Embryonic facial prominence (tissue), 1 donor: ENCODE results near the gene ACTL8.

ENCODE experiments used
- DNase-seq: peaks from one replicate; pipeline ENCODE4 v3.0.0-alpha.2; 2016; ENCODE audit errors: extremely low spot score

ACTL8 gene, protein sequence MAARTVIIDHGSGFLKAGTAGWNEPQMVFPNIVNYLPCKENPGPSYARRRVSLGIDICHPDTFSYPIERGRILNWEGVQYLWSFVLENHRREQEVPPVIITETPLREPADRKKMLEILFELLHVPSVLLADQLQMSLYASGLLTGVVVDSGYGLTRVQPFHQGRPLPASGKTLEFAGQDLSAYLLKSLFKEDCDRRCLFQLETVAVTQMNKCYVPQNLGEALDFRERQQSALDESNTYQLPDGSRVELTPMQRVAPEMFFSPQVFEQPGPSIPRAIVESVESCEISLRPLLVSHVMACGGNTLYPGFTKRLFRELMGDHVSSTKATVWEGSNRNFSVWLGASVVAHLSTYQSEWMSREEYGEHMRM

DNA sequence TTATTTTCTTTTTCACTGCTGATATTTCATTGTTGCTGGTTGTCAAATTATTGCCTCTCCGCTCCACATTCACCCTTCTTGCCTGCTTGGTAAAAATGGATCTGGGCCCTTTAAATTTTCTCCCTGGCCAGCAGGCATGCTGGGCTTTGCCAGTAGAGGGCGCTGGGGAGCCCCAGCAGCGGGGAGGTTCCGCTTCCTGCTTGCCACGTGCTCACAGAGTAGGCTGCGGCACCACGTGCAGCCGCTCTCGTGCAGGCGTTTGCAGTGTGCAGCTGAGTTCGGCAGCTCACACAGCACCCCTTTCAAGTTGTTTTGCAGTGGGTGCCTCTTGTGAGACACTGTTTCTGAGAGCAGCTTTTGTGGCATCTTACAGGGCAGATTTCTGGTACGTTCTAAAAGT is at the start of gene ACTL8:
ACTL8 (plus strand) TSS at position 214 of the 400 bp plus-strand sequence. CDS start 67,676 bp downstream, outside the sequence.
- DNase-seq: no peak

DNA sequence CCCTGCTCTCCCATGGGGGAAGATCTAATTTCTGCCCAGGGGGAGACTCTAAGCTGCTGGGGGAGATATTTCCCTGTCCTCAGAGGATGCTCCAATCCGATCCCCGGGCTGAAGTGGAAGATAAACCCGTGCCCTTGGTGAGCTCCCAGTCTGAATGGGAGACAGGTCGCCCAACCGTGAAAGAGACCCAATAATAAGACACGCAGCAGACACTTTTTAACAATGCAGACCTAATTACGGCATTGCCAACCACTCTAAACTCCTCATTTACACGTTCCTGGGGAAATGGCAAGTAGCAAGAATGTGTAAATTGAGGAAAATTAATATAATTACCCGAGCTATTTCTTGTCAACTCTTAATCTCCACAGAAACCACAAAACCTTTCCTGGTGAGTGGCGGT is 48.7 kb upstream of the ACTL8 start:
- DNase-seq: no peak

DNA sequence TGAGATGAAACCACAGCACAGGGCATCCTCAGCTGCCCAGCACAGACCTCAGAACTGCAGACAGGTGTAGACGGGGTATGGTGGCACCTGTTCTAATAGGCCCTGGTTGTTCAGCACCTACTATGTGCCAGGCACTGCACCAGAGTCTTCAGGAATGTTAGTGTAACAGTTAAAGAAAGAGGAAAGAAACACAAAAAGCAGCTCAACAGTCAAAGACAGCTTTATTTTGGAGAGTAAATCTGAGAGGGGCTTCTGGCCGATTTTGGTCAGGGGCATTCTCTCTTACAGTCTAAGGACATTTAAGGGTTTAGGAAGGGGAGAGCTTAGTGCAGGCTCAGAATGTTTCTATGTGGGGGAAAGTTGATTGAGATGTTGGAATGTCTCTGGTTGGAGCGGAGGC is 45.2 kb upstream of the ACTL8 start:
- no peak for DNase-seq

DNA sequence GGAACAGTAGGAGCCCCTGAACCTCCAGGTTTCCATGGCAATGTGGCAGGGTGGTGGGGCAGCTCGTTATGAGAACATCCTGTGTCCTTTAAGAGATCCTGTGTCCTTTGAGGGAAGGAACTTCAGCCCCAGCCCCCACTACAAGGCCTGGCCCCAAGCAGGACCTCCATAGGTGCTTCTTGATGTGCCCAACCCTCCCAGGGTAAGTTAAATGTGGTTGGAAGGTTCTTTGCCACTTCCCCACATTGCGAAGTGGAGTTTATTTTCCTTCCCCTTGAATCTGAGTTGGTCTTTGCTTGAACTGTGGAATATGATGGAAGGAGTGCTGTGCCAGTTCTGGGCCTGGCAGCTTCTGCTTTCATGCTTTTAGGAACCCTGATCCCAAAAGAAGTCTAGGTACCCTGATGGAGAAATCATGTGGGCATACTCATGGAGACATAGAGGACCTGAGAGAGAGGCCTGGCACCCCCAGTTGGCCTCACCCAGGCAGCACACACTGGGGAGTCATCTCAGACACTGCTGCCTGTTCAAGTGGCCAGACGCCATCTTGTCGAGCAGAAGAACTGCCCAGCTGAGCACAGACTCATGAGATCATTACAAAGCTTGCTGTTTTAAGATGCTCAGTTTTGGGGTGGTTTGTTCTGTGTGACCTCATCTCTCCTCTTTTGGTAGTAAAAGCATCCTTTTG is 44.1 kb upstream of the ACTL8 start:
- no peak for DNase-seq

DNA sequence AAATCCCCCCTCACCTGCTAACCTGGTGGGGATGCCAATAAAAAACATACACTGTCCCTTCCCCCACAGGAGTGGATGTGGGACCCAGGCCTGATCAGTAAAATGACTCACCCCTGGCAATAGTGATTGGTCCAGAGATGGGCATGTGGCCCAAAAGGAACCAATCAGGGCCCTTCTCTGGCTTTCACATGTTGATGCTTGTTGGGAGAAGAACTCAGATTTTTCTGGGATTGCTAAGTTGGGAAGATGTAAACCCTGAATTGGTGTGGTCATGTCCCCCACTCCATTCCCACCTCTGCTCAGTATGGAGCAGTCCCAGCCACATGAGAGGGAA is 43.6 kb upstream of the ACTL8 start:
- no peak for DNase-seq

DNA sequence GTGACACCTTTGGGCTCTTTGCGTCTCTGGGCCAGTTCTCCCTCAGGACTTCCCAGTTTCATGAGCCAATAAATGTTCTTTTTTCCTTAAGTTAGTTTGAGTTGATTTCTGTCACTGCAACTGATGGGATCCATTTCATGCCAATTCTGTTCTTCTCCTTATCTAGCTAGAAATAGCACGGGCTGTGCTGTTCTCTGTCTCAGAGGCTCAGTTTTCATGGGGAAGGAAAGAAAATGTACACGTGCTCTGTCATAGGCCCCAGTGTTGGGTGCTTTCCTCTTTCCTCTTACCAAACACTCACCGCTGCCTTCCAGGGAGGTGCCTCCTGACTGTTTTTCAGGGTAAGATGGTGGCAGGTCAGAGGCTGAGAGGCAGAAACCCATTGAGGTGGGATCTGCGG is 43.2 kb upstream of the ACTL8 start:
- DNase-seq: no peak

DNA sequence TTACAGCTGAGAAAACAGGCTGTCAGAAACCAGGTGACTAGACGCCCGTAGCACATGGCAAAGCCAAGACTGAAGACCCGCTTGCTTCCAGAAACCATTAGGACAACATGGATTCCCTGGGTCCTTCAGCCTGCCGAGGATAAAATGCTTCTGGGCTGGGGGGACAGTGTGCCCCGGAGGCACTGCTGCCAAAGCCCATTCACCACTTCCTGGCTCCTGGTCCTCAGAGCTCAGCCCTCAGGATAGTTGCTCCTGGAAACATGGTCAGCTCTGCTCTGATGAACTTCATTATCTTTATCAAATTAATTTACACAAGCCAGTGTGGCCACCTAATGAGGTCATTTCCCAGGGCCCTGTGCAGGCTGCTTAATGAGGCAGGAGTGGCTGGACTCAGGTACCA is 41.1 kb upstream of the ACTL8 start:
- no peak for DNase-seq

DNA sequence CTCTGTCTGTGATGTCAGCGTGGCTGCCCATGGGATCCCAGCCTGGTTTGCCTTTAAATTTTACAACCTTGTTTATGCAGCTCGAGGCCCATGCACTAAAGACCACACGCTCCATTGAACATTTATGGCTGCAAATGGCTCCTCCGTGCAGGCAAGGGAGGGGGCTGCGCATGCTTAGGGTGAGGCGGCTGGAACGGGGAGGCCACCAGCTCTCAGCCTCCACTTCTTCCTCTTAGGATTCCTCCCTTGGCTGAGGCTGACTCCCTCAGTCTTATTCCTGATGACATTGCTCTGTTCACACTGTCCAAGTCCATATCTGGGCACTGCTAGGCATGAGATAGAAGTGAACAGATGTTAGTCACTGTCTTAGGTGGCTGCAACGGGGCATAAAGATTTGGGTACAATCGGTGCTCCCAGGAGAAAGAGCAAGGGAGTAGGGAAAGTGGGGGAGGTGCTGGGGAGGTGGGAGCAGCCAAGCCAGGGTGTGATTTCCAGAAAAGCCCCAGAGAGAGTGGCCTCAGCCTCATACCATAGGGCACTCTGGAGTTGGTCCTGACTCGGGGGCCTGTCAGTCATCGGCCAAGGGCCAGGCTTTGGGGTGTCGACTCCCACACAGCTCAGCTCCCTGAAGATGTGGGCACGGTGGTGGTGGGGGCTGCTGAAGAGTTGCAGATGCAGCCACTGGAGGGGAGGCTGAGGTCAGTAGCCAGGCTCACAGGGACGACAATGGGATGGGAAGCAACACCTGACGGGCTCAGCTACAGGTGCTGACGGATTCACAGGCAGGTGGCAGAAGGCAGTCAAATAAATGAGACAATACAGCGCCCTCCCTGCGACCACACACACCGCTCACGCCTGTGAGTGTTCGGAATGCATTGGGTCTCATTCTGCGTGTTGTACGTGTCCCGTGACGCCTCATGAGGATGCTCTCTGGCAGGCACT is 37.3 kb upstream of the ACTL8 start:
- DNase-seq: no peak

DNA sequence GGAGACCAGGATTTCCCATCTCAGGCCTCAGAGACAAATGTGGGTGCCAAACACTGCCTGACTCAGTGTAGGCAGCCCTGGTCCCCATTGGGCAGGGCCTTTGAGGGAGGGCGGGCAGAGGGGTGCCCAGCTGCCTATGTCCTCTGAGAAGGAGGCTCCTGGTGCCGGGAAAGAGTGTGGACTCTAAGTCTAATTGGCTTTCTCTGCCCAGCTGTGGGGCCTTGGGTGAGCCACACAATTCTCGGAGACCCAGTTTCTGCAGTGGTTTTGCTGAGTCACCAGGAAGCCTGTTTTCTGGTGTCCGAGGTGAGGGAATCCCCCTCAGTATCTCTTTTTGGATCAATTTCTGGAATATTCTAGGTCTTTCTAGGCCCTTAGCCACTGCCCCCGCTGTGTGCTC is 35.3 kb upstream of the ACTL8 start:
- no peak for DNase-seq

DNA sequence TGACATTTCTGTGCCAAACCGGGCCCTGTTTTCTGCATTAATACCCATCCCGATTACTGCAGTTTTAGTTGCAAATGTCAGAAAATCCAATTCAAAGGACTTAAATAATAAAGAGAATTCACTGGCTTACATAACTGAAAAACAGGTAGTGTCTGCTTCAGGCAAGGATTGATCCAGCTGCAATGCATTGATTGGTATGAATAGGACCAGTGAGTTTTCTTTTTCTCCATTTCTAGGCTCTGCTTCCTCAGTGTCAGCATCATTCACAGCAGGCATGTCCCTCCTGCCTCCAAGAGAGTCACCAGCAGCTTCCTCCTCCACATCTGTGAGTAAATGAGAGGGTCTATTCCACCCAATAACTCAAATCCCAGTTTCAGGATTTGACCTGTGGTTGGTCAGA is 33.7 kb upstream of the ACTL8 start:
- DNase-seq: no peak

DNA sequence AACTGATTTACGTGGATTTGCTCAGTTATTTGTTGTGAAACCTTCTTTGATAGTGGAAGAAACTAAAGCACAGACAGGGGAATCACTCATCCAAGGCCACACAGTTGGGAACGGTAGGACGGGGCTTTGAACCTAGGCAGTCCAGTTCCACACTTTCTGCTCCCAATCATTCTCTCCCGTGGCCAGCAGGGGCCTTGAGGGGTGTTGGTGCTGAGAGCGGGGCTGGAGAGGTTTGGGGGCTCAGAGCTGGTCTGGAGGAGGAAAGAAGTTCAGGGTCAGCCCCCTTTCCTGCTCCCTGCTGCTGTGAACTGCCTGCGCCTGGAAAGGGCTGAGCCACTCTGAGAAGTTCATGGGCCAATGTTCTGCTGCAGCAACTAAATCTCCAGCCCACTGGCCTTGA is 31.4 kb upstream of the ACTL8 start:
- DNase-seq: no peak

DNA sequence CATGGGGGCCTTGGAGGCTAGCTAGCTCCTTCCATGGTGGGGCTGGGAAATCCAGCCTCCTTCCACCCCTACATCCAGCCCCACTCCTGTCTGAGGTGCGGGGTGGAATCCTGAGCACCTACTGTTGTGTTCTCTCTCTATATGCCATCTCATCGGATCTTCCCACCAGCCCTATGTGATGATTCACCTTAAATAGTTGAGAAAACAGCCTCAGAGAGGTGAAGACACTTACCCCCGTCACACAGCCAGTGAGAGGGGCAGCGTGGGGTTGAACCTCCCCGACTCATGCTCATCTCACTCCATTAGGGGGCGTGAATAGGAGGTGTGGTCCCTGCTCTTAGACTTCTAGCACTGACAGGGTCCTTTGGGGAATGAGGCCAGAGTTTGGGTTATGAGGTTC is 31.0 kb upstream of the ACTL8 start:
- DNase-seq: no peak

DNA sequence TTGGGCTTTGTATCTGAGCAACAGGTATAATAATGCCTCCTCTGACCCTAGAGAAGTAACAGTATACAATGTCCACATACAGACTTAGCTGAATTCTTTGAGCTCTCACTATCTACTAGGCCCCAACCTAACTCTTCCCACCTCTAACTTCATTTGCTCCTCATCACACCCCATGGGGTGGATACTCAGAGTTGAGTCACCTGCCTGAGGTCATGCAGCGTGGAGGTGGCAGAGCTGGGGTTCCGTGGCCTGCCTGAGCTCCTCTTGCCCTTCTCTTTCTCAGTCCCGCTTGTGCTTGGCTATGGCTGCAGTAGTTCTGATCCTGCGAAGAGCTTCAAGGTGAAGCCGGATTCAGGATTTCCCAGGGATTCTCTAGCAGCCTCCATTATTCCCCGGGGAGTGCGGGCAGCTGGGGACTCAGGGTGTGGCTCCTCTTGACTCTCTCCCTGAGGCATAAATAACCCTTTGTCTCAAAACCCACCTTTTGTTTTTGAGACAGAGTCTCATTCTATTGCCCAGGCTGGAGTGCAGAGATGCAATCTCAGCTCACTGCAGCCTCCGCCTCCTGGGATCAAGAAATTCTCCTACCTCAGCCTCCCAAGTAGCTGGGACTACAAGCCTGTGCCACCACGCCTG is 29.9 kb upstream of the ACTL8 start:
- no peak for DNase-seq

DNA sequence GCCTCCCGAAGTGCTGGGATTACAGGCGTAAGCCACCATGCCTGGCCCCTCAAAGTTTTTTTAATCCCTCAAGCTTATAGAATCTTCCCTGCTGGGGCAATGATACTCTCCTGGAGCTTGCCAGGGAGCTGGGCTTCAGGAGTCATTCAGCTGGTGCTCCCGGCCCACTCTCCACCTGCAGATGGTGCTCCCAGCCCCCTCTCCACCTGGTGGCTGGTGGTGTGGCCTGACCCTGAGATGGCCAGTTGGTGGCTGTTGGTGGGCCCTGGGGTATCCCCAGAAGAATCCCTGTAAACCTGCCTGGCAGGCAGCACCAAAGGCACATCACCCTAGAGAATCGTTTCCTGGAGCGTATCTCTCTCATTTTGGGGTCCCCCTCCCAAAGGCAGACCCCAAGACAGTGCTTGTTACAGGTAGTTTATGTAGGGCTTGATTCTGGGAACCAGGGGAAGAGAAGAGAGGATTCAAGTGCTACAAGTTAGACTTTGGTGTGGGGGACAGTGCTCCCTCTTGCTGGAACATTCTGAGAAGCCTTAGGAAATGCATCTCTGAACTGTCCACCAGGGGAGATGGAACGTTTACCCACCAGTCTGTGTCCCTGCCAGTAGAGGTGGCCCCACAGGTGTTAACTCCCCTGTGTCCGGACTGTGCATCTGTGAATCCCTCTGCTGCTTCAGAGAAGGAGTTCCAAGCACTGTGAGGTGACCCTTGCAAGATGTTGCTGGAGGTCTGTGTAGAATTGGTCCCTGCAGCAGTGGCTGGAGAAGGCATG is 29.1 kb upstream of the ACTL8 start:
- DNase-seq: no peak

DNA sequence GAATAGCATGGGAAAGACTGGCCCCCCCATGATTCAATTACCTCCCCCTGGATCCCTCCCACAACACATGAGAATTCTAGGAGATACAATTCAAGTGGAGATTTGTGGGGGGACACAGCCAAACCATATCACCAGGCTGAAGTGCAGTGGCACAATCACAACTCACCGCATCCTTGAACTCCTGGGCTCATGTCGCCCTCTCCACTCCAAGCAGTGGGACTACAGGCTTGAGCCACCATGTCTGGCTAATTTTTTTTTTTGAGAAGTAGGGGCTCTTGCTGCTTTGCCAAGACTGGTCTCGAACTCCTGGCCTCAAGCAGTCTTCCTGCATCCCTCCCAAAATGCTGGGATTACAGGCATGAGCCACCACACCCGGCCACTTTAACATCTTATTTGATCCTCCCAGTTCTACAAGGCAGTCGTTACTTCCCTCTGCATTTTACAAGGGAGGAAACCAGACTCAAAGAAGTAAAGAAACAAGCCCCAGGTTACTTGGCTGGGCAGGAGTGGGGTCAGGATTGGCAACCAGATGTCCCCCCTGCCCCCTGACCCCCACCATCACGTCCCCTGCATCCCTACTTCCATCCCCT is 26.9 kb upstream of the ACTL8 start:
- DNase-seq: no peak

DNA sequence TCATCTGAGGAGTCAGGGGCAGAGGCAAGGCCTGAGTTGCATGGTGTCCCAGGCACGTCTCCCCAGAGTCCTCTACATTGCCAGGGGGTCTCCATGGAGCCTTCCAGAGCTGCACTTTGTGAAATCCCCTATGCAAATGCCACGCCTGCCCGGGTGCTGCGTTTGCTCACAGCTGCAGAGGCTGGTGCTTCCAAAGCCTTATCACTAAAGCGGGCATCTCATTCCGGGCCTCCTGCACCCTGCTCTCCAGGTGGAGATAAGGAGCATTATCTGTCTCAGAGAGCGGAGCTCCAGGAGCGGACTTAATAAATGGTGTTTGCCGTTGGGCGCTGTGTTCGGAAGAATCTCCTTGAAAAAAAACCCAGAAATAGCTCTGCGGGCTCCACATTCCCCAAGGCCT is 25.9 kb upstream of the ACTL8 start:
- DNase-seq: no peak

DNA sequence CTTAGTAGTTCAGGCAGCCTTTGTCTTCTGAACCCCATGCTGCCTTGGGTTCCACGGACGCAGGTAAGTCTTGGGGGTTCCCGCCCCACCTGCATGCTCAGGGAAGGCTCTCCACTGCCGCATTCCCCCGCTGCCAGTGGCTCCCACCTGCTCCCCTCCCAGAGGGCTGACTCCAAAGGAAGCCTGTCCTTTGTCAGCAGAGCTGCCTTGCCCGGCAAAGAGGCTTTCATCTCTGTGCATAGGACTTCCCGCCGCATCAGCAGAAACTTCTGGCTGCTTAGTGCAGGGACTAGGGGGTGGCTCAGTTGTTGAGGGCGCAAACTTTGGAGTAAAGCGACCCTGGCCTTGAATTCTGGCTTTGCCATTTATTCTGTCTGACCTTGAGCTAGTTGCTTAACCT is 25.2 kb upstream of the ACTL8 start:
- DNase-seq: no peak

DNA sequence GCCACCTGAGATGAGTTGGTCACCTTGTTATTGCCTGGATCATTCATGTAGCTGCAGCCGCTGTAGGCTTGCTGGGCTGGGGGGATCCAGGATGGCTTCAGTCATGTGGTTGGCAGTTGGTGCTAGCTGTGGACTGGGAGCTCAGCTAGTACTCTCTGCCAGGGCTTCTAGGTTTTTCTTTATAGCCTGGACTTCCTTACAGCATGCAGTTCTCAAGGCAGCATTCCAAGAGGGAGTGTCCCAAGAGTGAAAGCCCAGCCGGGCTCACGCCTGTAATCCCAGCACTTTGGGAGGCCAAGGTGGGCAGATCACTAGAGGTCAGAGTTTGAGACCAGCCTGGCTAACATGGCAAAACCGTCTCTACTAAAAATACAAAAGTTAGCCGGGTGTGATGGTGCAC is 23.7 kb upstream of the ACTL8 start:
- DNase-seq: no peak

DNA sequence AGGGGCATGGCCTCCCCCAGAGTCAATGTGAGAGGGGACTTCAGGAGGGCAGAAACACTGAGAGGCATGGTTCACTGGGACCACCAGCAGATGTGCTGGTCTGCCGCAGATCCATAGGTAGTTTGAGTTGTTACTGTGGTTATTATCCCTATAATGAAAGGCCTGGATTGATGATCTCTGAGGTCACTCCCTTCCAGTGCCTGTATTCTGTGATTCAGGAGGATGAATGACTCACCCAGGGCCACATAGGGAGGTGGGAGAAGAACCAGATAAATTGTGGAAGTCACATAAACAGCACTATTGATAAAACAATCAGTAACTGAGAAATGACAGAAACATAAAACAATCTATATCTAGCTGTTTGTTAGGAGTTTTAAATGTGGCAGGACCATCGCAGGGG is 22.7 kb upstream of the ACTL8 start:
- DNase-seq: no peak

DNA sequence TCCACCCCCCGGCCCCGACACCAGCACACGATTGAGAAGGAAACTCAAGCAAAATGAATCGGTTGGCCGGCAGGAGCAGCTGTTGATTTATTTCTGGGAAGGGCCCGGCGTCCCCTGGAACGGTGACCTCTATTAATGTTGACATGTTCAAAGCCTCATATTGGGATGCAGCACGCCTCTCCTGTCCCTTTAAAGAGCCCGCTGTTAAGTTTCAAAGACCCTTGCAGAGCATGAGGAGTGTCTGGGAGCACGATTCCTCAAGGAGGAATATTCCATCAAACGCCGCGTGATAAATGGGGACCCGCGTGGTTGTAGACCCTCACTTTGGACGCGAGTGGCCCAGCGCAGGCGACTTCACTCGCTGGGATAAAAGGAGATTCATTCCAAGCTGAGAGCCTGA is 21.5 kb upstream of the ACTL8 start:
- DNase-seq: no peak

DNA sequence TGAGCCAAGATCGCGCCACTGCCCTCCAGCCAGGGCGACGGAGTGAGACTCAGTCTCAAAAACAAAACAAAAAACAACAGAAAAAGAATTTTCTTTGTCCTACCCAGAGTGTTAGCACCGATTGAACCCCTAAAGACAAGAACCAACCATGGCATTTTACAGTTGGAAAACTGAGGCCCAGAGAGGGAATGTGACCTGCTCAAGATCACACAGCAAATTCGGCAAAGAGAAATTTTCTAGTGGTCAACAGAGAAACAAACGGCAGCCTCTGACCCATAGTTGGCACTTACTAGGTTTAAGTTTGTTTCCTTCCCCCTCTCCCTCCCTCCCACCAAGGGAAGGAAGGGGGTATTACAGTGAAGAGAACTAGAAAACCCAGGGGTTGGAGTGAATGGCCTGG is 20.5 kb upstream of the ACTL8 start:
- DNase-seq: no peak
